Mucosa of stomach (tissue), 1 donor: ENCODE measurements around the gene PLXNC1.

ENCODE experiments used
- H3K27me3 ChIP-seq: one replicate; pipeline ENCODE4 v1.7.0; 2013; ENCODE audit warnings: mild to moderate bottlenecking, low read length; ENCODE audit not compliant: control insufficient read depth, insufficient read depth
- H3K36me3 ChIP-seq: one replicate; pipeline ENCODE4 v1.7.0; 2013; ENCODE audit warnings: low read length; ENCODE audit not compliant: control insufficient read depth, insufficient read depth
- H3K4me1 ChIP-seq: one replicate; pipeline ENCODE4 v1.7.0; 2013; ENCODE audit warnings: mild to moderate bottlenecking, low read length; ENCODE audit not compliant: control insufficient read depth, insufficient read depth
- H3K4me3 ChIP-seq: one replicate; pipeline ENCODE4 v1.7.0; 2013; ENCODE audit warnings: low read length
- H3K9ac ChIP-seq: one replicate; pipeline ENCODE4 v1.7.0; 2013; ENCODE audit warnings: mild to moderate bottlenecking, low read length, moderate library complexity
- H3K9me3 ChIP-seq: one replicate; pipeline ENCODE4 v1.7.0; 2013; ENCODE audit warnings: mild to moderate bottlenecking, low read length, moderate library complexity; ENCODE audit not compliant: control insufficient read depth
- donor health status: Pancreatic carcinoma.

PLXNC1 gene

GRCh38 chr12:94112121-94112520 lies 36.3 kb upstream of the PLXNC1 start:
- peaks cover 4% of the 10 kb centered on the region for H3K27me3 ChIP-seq
- H3K4me1 ChIP-seq = no peaks in the 10 kb centered on the region
- H3K4me3 ChIP-seq = no peak overlapping the region
- H3K9me3 ChIP-seq = no peaks in the 10 kb centered on the region
- H3K9ac ChIP-seq = no peak overlapping the region
- no peaks in the 10 kb centered on the region for H3K36me3 ChIP-seq

GRCh38 chr12:94114166-94114565 lies 34.2 kb upstream of the PLXNC1 start:
- H3K4me1 ChIP-seq = no peaks in the 10 kb centered on the region
- no peaks in the 10 kb centered on the region for H3K36me3 ChIP-seq
- no peak overlapping the region for H3K4me3 ChIP-seq
- no peaks in the 10 kb centered on the region for H3K27me3 ChIP-seq
- no peaks in the 10 kb centered on the region for H3K9me3 ChIP-seq
- H3K9ac ChIP-seq = no peak overlapping the region

GRCh38 chr12:94116191-94116590 lies 32.2 kb upstream of the PLXNC1 start:
- no peaks in the 10 kb centered on the region for H3K4me1 ChIP-seq
- no peak overlapping the region for H3K4me3 ChIP-seq
- H3K9ac ChIP-seq = no peak overlapping the region
- H3K36me3 ChIP-seq = no peaks in the 10 kb centered on the region
- no peaks in the 10 kb centered on the region for H3K27me3 ChIP-seq
- no peaks in the 10 kb centered on the region for H3K9me3 ChIP-seq

GRCh38 chr12:94121886-94122285 lies 26.5 kb upstream of the PLXNC1 start:
- H3K4me3 ChIP-seq = no peak overlapping the region
- H3K4me1 ChIP-seq = no peaks in the 10 kb centered on the region
- no peaks in the 10 kb centered on the region for H3K9me3 ChIP-seq
- peaks cover 5% of the 10 kb centered on the region for H3K27me3 ChIP-seq
- no peak overlapping the region for H3K9ac ChIP-seq
- no peaks in the 10 kb centered on the region for H3K36me3 ChIP-seq

GRCh38 chr12:94122591-94122990 lies 25.8 kb upstream of the PLXNC1 start:
- no peaks in the 10 kb centered on the region for H3K36me3 ChIP-seq
- peaks cover 5% of the 10 kb centered on the region for H3K27me3 ChIP-seq
- H3K4me1 ChIP-seq = no peaks in the 10 kb centered on the region
- H3K9me3 ChIP-seq = no peaks in the 10 kb centered on the region
- H3K9ac ChIP-seq = no peak overlapping the region
- no peak overlapping the region for H3K4me3 ChIP-seq

- Histone ChIP-seq H3K4me3 (no peak overlapping the region), H3K36me3 (no peaks in the 10 kb centered on the region), H3K9ac (no peak overlapping the region), H3K27me3 (peaks cover 5% of the 10 kb centered on the region), H3K4me1 (no peaks in the 10 kb centered on the region), H3K9me3 (no peaks in the 10 kb centered on the region)
Measured at GRCh38 chr12:94123127-94123526, 25.2 kb upstream of the PLXNC1 start.

GRCh38 chr12:94126067-94126466 lies 22.3 kb upstream of the PLXNC1 start:
- no peaks in the 10 kb centered on the region for H3K4me1 ChIP-seq
- peaks cover 14% of the 10 kb centered on the region for H3K27me3 ChIP-seq
- H3K9ac ChIP-seq = no peak overlapping the region
- no peaks in the 10 kb centered on the region for H3K9me3 ChIP-seq
- H3K4me3 ChIP-seq = no peak overlapping the region
- H3K36me3 ChIP-seq = no peaks in the 10 kb centered on the region

- no peaks in the 10 kb centered on the region for H3K36me3 ChIP-seq
- peaks cover 10% of the 10 kb centered on the region for H3K27me3 ChIP-seq
- no peak overlapping the region for H3K4me3 ChIP-seq
- no peaks in the 10 kb centered on the region for H3K9me3 ChIP-seq
- no peaks in the 10 kb centered on the region for H3K4me1 ChIP-seq
- no peak overlapping the region for H3K9ac ChIP-seq
Measured at GRCh38 chr12:94127239-94128131, 20.9 kb upstream of the PLXNC1 start.

- no peak overlapping the region for H3K9ac ChIP-seq
Measured at GRCh38 chr12:94128280-94128679, 20.1 kb upstream of the PLXNC1 start.

GRCh38 chr12:94133964-94134795 lies 14.2 kb upstream of the PLXNC1 start:
- Histone ChIP-seq H3K9me3 (no peaks in the 10 kb centered on the region), H3K4me3 (no peak overlapping the region), H3K27me3 (peaks cover 3% of the 10 kb centered on the region), H3K4me1 (no peaks in the 10 kb centered on the region), H3K36me3 (no peaks in the 10 kb centered on the region), H3K9ac (no peak overlapping the region)

More at GRCh38 chr12:94128280-94128679, 20.1 kb upstream of the PLXNC1 start:
- Histone ChIP-seq H3K36me3 (no peaks in the 10 kb centered on the region), H3K27me3 (peaks cover 10% of the 10 kb centered on the region), H3K4me1 (no peaks in the 10 kb centered on the region), H3K9me3 (no peaks in the 10 kb centered on the region), H3K4me3 (no peak overlapping the region)

GRCh38 chr12:94135896-94136295 lies 12.5 kb upstream of the PLXNC1 start:
- no peak overlapping the region for H3K4me3 ChIP-seq
- H3K9ac ChIP-seq = no peak overlapping the region
- H3K27me3 ChIP-seq = no peaks in the 10 kb centered on the region
- H3K4me1 ChIP-seq = no peaks in the 10 kb centered on the region
- no peaks in the 10 kb centered on the region for H3K36me3 ChIP-seq
- H3K9me3 ChIP-seq = no peaks in the 10 kb centered on the region

GRCh38 chr12:94139816-94140215 lies 8.6 kb upstream of the PLXNC1 start:
- H3K9ac ChIP-seq = no peak overlapping the region
- no peaks in the 10 kb centered on the region for H3K9me3 ChIP-seq

More at GRCh38 chr12:94139816-94140215, 8.6 kb upstream of the PLXNC1 start:
- peaks cover 5% of the 10 kb centered on the region for H3K27me3 ChIP-seq
- no peaks in the 10 kb centered on the region for H3K36me3 ChIP-seq
- H3K4me1 ChIP-seq = no peaks in the 10 kb centered on the region
- H3K4me3 ChIP-seq = no peak overlapping the region
